H54 (cell line): ENCODE results near the gene RUFY2.

Experiments used
- DNase-seq: peaks from one replicate; pipeline ENCODE4 v3.0.0; 2011; ENCODE audit warnings: low spot score, mixed read lengths; ENCODE audit not compliant: insufficient read length
- FAIRE-seq: peaks from 3 replicates; lab custom pipeline; 2011; peaks lifted over from hg19 to GRCh38; lab: Jason Lieb, UNC
- POLR2A ChIP-seq: IDR thresholded peaks from 2 replicates; pipeline ENCODE4 v1.6.1; 2011; ENCODE audit warnings: low read depth, mild to moderate bottlenecking, low read length

Gene RUFY2

GRCh38 chr10:68301301-68301700 lies 105.8 kb downstream of the RUFY2 start:
- DNase-seq (no peak), FAIRE-seq (no peak)
- TF ChIP-seq POLR2A: no peak

- DNase-seq: no peak
- FAIRE-seq: no peak
- TF ChIP-seq POLR2A: no peak
Observed at GRCh38 chr10:68296843-68297663, 110.0 kb downstream of the RUFY2 start.
